D341Med (cell line): ENCODE measurements around the gene PRICKLE2.
A peak's percentile ranks its signal among the peaks of the same experiment; 100 is the strongest.

Experiments
- DNase-seq: peaks from one replicate; pipeline ENCODE4 v3.0.0; 2012; ENCODE audit warnings: low spot score

PRICKLE2 gene

DNA sequence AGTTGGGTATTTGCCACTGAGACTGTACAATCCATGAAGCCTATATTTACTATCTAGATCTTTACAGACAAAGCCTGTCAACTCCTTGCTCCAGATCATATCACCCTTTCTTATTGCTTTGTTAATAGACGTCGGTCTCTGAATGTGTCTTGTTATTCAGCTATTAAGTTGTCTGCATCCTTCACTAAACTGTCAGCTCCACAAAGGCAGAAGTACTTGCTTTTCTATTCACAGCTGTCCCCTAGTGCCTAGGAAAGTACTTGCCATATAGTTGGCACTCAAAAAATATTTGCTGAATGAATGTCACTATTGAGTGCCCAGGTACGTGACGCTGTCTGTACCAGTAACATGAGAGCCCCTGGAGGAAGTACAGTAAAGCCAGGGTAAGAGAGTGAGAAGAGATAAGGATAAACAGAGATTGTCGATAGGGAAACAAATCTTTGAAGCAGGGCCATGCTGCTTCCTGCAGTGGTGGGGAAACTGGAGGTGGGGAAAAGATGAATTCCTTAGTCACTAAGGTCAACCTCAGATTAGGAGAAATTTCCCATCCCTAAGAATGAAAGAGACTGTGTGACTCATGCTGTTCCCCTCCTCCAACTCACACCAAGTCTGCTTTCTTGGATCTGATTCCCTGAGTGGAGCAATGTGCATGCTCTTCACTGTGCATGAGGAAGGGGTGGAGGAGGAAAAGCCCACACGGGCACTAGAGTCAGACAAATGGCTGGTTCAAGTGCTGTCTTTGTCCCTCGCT, 36.3 kb downstream of the PRICKLE2 start:
- no peak for DNase-seq

DNA sequence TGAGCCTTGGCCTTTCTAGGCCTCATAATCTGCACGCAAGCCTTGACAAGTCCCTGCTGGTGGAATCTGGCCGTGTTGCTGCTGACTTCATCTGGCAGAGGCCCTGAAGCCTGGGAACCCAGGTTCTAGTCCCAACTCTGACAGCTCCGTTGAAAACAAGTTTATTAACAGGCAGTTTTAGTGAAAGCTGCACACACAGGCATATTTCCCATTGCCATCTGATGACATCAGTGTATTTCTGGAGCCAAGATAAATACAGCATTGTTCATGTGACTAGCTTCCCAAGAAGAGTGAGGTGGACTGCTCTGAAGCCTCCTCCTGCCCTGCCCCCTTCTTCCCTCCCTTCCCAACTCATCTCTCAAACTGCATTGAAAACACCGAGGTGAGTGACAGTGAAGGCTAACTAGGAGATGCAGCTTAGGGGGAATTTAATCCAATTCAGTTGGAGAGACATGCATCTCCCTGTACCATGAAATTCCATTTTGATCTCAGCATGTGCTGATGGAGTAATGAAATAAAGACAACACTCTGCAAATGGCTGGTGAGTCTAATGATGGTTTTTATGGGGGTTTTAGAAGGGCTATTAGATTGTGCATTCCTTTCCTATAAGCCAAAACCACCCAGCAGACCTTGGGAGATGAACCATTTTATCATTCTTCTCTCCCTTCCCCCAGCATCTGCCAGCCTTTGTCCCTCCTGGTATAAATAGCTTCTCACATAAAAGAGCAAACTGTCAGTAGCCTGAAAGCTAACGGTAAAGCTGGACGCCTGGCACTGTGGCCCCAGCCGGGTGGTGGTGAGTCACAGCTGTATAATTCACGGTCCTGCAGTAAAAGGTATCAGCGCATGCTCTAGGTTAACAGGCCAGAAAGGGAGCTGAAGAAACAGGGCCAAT, 38.0 kb downstream of the PRICKLE2 start:
- no peak for DNase-seq

DNA sequence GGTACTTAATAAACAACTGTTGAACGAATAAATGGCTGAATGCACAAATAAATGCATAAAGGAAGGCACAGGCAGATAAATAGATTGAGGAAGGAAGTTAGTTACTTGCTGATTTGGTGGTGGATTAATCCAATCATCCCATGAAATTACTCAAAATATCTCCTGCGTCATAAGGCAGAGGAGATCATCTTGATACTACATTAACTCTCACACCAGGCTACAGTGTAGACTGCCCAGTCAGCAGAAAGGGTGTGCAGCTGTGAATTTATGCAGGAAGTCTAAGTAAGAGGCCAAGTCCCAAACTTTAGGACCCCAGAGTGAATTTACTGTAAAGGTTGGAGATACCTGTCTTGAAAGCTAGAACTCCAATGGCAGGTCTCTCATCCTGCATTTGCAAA, 38.6 kb downstream of the PRICKLE2 start:
- no peak for DNase-seq

DNA sequence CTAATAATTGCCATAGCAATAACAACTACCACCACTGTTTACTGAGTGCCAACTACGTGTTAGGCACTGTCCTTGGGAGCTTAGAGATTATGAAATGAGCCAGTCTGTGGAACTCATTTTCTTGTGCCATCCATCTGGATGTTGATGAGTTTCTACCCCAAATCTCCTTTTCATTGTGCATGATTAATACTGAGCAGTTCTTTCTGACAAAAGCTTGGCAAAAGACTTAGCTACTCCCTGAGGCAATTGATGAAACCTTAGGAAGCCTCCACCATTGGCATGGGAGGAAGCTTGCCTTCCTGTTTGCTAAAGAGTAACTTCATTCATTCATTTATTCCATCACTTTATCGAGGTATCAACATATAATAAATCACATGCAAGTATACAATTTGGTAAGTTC, 39.8 kb downstream of the PRICKLE2 start:
- no peak for DNase-seq

DNA sequence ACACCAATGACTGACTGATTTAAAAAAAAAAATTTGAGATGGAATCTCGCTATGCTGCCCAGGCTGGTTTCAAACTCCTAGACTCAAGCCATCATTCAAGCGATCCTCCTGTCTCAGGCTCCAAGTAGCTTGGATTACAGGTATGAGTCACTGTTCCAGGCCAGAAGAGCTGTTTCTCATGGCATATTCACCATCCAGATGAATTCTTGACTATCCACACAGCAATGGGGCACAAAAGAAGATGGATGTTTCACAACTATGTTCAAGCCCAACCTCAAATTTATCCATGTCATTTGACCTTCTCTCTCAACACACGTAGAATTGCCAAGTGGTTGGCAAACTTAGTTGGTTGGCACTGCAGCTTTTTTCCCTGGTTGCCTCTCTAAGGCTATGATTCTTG, 40.6 kb downstream of the PRICKLE2 start:
- DNase-seq: no peak

DNA sequence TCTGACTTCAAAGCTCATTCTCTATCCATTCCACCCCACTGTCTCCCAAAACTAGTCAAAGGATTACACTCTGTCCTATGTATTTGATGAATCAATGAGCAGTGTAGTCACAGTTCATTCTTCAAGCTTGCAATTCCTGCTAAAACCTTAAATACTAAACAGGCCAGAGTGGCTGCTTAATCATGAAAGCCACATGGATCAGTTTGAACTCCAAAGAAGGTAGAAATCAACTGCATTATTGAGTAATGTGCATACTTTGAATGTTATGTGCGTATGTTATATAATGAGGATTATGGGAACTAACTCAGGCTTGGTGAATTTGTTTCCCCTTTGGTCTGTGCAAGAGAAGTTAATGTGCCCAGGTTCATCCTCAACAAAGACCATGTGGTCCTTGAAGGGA, 45.4 kb downstream of the PRICKLE2 start:
- no peak for DNase-seq

DNA sequence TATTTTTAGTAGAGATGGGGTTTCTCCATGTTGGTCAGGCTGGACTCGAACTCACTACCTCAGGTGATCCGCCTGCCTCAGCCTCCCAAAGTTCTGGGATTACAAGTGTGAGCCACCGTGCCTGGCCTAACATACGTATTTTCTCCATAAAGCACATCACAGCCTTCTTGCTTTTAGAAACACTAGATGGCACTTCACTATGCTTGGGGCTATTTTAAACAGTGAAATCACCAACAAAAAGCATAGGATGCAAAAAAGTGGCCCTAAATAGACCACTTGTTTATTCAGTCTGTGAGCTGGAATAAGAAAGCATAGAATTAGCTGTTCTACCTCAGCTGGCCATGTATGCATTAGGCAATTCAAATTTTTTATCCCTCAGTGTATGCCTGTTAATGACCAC, 46.0 kb downstream of the PRICKLE2 start:
- no peak for DNase-seq

DNA sequence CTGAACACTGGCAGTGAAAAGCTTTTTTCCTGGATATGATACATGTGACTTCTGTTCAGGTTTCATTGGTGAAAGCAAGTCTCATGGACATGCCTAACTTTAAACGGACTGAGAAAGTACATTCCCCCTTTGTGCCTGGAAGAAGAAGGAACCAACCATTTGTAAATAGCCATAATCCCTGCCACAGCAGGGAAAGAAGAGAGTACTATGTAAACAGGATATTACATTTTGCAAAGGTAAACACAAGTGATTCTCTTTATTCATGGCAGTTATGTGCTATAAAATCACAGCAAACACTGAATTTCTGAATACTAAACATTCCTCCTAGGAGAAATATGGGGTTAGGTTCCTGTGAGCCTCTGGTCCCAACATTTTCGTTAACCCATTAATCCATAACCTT, 46.8 kb downstream of the PRICKLE2 start:
- DNase-seq: no peak

DNA sequence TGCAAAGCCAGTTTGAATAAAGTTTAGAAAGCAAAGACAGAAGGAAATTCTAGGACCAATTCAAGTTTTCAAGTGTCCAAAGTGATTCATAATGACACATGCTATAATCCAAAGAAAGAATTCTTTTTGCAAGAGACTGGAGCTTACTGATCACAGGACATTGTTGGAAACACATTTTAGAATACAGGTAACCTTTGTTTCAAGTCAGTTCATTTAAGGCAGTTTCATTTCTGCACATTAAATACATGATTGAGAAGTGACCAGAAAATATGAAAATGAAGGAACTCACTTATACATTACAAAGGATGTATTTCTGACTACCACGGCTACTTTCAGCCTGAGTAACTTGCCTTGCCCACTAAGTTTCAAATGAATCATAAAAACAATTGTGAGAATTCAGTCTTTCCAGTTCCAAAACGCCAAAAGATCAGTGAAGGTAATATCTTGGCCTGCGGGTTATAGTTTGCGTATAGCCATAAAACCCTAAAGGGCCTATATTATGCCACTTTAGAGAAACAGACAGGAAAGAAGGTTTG, 48.7 kb downstream of the PRICKLE2 start:
- DNase-seq: no peak

DNA sequence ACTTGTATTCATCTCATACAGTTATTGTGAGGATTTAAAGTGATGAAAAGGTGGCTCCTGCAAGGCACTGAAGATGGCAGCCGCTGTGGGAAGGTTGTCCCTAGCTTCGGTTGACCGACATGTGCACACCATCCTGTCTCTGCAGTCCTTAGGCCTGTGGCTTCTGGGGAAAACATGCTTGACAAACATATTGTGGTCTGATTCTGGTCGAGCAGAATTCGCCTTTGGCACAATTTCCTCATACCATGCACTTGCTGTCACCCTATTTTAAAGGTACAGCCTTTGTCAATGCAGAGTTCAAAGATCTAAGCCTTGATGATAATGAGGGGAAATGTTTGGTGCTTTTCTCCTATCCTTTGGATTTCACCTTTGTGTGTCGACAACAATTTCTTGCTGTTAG, 50.9 kb downstream of the PRICKLE2 start:
- DNase-seq: no peak

DNA sequence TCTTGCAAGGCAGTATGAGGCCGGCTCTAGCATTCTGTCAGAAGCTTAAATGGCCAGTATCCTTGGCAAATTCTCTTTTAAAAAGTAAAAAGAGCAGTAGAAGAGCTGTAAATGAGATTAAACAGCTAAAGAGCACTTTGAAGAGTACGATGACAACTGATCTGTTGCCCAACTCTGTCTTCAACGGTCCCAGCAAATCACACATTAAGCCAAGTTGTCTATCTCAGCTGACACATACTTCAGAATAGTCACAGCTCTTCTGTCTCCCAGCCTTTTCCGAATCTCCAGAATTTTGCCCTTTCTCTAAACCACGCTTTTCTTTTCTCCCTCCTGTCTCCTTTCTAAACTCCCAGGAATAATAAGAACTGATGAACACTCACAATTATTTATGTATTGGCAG, 51.7 kb downstream of the PRICKLE2 start:
- DNase-seq: no peak

DNA sequence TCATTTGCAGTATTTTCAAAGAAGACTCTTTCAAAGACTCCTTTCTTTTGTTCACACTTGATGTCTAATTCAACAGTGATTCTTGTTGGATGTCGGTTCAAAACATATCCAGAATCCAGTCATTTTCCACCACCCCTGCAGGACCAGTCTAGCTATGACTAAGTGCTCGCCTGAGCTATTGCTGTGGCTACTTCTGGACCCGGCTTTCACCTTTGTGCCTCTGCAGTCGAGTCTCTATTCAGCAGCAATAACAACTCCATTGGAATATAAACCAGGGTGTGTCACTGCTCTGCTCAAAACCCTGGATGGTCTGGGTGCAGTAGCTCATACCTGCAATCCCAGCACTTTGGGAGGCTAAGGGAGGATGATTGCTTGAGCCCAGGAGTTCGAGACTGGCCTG, 55.0 kb downstream of the PRICKLE2 start:
- no peak for DNase-seq

DNA sequence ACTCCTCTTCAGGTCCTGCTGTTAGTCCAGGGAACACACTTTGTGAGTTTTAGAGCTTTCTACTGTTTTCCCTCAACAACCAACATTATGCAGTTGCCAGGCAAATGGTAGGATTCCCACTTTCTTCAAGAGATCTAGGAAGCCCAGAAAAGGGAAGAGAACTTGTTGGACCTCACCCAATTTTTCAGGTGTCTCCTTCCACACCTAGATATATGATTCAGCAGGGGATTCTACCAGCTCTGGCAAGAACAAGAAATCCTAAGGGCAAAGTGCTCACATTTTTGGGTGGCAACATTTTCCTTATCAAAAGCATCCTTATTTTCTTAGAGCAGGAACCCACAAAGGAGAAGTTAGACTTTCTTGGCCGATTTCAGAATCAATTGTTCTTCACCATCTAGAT, 57.4 kb downstream of the PRICKLE2 start:
- no peak for DNase-seq

DNA sequence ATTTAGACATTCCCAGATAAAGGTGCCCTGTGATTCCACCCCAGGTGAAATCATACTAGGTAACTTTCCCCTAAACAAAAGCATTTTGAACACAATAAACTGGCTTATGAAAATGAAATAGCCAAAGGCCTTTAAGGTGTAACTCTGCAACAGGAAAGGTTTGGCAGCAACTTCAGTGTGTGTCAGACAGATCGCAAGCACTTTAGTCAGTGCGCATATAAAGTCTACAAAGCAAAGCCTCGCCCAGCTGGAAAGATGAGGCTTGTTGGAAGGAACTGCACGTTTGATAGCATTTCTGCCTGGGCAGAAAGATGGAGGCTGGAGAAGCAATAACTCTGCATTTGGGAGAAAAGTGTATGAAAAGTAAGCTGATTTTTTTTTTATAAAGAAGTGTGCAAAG, 57.9 kb downstream of the PRICKLE2 start:
- DNase-seq: no peak

DNA sequence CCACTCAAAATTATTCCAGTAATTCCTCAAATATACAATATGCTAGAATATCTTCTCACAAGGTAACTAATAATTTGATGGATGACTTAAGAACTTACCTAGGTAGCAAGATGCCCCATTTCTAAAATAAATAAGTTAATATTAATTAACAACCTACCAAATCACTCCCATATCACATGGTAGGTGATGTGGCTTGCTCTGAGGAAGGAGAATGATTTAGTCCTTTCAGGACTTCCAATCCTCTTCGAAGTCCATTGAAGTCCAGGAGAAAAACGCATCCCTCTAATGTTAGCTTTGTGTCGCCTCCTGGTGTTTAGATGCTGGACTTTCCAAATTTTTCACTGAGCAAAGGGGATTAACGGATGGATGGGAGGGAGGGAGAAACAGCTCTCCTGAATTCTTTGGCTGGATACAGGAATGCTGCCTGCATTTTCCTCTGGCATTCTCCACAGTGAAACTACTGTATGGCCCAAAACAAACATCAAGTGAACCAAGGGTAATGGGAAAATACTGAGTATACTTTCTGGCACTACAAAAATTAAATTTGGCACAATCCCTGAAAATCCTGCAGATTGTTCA, 58.6 kb downstream of the PRICKLE2 start:
- DNase-seq: peak; percentile 50

DNA sequence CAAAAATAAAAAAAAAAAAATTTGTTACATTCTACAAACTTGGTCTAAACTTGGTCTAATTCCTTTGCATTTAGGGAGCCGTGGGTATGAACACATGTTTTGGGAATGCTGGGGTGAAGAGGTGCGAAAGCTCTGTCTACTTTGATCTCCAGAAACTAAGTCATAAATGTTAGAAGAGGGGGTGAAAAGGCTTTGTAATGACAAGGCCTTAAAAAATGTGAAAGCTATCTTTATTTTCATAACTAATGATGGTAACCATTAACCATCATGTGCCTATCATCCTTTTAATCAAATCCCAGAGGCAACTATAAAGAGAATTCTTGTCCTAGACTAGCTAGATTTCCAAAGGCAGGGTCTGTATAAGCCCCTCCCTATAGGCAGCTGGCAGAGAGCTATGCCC, 60.9 kb downstream of the PRICKLE2 start:
- DNase-seq: no peak

DNA sequence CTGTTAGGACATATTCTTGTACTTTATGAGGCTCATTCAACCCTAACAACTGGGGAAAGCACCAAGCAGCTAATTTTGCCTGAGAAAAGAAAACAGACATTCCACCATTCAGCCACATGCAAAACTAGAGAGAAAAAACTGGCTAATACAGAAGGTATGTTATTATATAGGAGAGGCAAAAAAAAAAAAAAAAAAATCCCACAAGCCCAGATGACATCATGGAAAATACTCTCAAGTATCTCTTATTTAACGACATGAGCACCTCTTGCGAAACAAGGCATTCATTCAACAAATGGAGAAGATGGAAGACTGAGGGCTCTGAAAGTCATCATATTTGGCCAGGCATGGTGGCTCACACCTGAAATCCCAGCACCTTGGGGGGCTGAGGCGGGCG, 61.5 kb downstream of the PRICKLE2 start:
- no peak for DNase-seq

DNA sequence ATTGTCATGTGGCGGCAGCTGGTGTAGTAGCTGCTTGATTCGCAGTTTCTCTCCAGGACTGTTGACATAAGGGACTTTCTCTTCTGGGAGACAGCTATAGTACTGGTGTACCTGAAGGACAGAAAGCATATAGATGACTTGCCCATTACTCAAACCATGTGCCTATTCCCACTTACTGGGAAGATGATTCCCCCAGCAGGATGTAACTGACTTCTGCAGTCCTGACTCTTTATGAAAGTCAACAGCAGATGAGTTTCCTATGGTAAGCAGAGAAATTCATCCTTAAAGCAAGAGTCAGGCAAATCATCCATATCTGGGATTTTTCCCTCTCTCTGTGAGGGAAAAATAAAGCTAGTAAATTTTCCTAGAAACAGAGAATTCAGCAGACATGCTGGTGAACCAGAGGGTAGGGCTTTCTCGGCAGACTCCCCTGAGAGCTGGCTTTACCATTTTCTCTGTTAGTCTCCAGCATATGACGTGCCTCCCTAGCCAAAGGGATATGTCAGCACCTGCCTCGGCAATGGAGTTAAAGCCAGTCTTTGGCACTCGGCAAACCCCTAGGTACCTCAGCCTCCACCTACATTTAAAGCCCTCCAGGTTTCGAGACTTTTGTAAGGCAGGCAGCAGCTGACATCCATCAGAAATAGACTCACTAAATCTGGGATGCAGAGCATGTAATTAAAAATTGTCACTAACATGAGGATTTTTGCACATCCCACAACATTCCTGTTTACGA, 62.1 kb downstream of the PRICKLE2 start:
- DNase-seq: peak; percentile 57

DNA sequence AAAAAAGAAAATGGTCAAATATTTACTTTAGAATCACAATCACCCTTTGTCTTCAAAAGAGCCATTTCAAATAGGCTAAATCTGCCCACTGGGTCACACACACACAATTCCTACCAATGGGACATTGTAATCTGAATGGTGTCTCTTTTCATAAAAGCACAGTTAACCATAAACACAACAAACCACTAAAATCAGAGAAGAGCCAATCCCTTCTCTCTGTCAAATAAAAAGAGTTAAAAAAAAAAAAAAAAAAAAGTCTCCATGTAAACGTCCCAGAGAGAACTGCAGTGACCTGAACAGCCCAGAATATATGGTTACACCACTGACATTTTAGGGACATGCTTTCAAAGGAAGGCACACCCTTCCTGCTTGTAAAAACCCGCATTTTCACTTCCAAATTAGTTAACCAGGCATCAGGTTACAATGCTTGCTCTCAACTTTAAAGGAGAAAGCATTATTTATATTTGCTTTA, 63.7 kb downstream of the PRICKLE2 start:
- no peak for DNase-seq

DNA sequence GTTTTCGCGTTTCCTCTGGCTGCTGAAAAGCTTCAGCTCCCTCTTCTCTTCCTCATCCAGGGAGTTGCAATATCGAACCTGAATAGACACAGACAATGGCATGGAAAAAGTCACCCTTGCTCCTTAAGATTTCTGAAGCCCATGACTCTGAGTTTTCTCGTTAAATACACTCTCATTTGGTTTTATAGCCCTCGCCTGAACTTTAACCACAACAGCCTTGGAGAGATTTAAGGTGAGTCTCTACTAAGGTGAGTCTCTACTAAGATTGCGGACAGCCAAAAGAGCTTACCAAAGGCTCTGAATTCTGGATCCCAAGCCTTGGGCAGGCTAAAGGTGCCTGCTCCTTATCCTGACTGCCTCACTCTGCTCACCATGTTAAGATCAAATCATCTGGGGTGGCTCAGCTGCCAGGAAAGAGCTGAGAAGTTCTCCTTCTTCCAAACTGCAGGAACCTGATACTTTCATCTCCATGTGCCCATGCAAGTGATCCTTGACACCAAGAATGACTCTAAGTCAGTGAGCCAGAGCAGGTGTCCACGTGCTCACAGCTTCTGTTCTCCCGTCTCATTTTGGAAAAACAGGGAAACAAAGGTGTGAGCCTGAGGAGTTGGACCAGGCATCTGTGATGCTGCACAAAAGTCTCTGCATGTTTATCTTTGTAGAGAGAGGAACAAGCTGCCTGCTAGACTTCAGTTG, 65.1 kb downstream of the PRICKLE2 start:
- DNase-seq: no peak

DNA sequence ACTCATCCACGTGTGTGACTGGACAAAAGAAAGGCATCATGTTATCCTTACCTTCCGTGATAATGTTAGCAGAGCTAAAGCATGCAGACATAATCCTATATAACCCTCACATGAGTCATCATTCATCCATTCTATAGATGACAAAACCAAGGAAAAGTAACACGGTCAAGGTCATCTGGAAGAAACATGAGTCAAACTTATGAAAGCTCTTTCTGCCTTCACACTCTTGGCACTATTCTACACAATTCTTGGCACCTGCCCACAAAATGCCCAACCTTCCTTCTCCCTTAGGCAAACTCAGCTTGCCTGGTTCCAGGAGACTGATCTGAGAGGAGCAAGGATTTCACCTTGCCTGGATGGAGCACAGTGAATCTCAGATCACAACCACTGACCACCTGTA, 66.9 kb downstream of the PRICKLE2 start:
- no peak for DNase-seq
